Measurements from ENCODE around the gene GJA8. TPM values are rescaled to one million over a fixed set of nuclear protein-coding genes. Genes with fewer than 3 reads are reported as not detected.

The GJA8 gene
- total RNA-seq, 1 experiment from 2014 or later: not detected

Other genes starting within 250 kb of the GJA8 start
- 21.0 and 38.5 TPM in 2 replicates for gene ACP6, start 232.3 kb upstream of the GJA8 start, total RNA-seq (2014; rRNA removed; shearing (Covaris generic))
- gene GJA5, start 142.2 kb upstream of the GJA8 start, total RNA-seq (2014; rRNA removed; shearing (Covaris generic)): 2.2 and 2.6 TPM in 2 replicates
- gene GPR89B, start 25.6 kb downstream of the GJA8 start, total RNA-seq (2014; rRNA removed; shearing (Covaris generic)): 16.8 and 26.1 TPM in 2 replicates
- 4.2 and 7.6 TPM in 2 replicates for gene NBPF11, start 249.5 kb downstream of the GJA8 start, total RNA-seq (2014; rRNA removed; shearing (Covaris generic))

All from H7 (cell line).